Central memory CD8-positive, alpha-beta T cell (primary cell): ENCODE results near the gene NAA15.
"Not testable (repeated sequence)": the region's sequence is repeated elsewhere in the genome, so short reads cannot be mapped to it uniquely, and the experiment has no call there.

Experiments used
- ATAC-seq: fragments of 150-1000 bp; cut with Tn5 transposase; replicated peaks from 2 replicates; pipeline ENCODE4 v1.10.0; 2022; ENCODE audit warnings: mild to moderate bottlenecking, moderate FRiP score, moderate number of reproducible peaks; ENCODE audit not compliant: poor library complexity, severe bottlenecking; ENCODE audit errors: extremely low read depth
- DNase-seq, 2 donors: peaks; one replicate each; pipeline ENCODE4 v3.0.0; 2021; ENCODE audit warnings: low spot score in 2 of 2
- H3K27ac Mint-ChIP-seq: one replicate; pipeline ENCODE4 v1.8.0; 2022; ENCODE audit warnings: low read depth, mild to moderate bottlenecking, moderate library complexity, mixed read lengths
- H3K27me3 Mint-ChIP-seq: one replicate; pipeline ENCODE4 v1.8.0; 2022; ENCODE audit warnings: mixed read lengths
- H3K36me3 Mint-ChIP-seq: one replicate; pipeline ENCODE4 v1.8.0; 2022; ENCODE audit warnings: mild to moderate bottlenecking, moderate library complexity, mixed read lengths; ENCODE audit not compliant: insufficient read depth
- H3K4me1 Mint-ChIP-seq: one replicate; pipeline ENCODE4 v1.8.0; 2022; ENCODE audit warnings: mixed read lengths
- H3K4me3 Mint-ChIP-seq: one replicate; pipeline ENCODE4 v1.8.0; 2022; ENCODE audit warnings: mild to moderate bottlenecking, moderate library complexity, mixed read lengths
- H3K9me3 Mint-ChIP-seq: one replicate; pipeline ENCODE4 v1.8.0; 2022; ENCODE audit warnings: mixed read lengths

NAA15 gene

DNA sequence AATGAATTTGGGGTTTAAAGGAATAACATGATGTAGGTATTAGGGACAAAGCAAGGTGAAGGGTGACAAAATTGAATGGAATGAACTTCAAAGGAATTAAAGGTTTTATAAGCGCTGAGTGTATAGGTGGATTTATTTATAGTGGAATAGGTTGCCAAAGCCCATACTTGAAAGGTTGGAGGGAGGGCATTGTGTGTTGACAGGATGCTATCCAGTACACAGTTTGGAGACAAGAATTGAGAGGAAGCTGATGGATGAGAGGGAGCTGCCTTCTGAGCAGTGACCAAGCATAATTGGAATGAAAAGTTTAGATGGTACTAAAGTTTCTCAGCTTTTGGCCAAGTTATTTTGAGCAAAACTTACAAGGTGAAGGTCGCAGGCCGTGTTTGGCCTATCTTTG is 100.1 kb downstream of the NAA15 start:
- peaks cover 4% of the 10 kb centered on the region for H3K4me1 Mint-ChIP-seq
- peaks cover 5% of the 10 kb centered on the region for H3K36me3 Mint-ChIP-seq
- no peaks in the 10 kb centered on the region for H3K27me3 Mint-ChIP-seq
- no peak for ATAC-seq
- H3K27ac Mint-ChIP-seq = no peak overlapping the region
- H3K4me3 Mint-ChIP-seq = no peak overlapping the region
- DNase-seq = no peak
- H3K9me3 Mint-ChIP-seq = no peaks in the 10 kb centered on the region

DNA sequence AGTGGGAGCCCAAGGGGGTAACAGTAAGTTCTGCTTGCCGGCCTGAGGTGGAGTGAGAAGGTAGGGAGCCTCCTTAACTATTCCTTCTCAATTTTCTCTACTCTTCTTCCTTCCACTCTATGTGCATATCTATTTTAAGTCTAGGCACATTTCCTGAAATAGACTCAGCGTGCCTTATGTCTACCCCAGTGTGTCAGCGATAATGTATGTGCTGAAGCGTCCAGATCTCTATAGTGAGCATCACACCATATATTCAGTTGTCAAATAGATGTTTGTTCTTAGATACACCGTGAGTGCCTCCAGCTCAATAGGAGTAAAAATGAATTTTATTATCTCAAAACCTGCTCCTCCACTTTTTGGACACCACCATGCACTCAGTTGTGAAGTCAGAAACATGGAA is 101.1 kb downstream of the NAA15 start:
- Mint-ChIP-seq H3K9me3 (no peaks in the 10 kb centered on the region), H3K27ac (peak overlapping the region; percentile 6), H3K4me1 (peaks cover 4% of the 10 kb centered on the region), H3K4me3 (no peak overlapping the region), H3K27me3 (no peaks in the 10 kb centered on the region), H3K36me3 (peaks cover 3% of the 10 kb centered on the region)
- DNase-seq = no peak
- ATAC-seq = no peak

DNA sequence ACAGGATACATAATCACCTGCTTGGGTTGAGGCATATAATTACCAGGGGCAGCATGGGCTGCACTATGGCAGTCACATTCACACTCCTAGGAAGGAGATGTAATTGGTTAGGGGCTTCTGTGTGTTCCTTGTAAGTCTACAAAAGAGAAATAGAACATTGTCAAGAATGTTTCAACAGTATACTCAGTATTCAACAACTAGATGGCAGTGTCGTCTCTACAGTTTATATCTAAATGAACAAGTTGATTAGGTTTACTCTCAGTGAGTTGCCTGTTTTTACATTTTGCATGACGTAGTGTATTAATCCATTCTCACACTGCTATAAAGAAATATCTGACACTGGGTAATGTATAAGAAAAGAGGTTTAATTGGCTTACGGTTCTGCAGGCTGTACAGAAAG is 102.2 kb downstream of the NAA15 start:
- no peaks in the 10 kb centered on the region for H3K9me3 Mint-ChIP-seq
- no peaks in the 10 kb centered on the region for H3K27me3 Mint-ChIP-seq
- DNase-seq = no peak
- H3K4me3 Mint-ChIP-seq = no peak overlapping the region
- H3K4me1 Mint-ChIP-seq = peaks cover 4% of the 10 kb centered on the region
- H3K27ac Mint-ChIP-seq = no peak overlapping the region
- ATAC-seq = no peak
- H3K36me3 Mint-ChIP-seq = peaks cover 3% of the 10 kb centered on the region

DNA sequence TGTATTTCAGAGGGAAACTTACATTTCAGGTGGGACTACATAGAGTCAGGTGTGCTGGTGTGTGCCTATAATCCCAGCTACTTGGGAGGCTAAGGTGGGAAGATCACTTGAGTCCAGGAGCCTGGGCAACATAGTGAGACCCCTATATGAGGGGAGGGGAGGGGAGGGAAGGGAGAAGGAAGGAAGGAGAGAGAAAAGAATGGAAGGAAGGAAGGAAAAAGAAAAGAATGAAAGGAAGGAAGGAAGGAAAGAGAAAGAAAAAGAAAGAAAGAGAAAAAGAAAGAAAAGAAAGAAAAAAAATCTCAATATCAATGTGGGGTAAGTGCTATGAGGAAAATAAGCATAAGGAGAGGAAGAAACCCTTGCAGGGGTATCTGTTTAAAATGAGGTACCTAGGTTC is 109.0 kb downstream of the NAA15 start:
- DNase-seq (no peak), ATAC-seq (no peak)
- Mint-ChIP-seq H3K27me3 (no peaks in the 10 kb centered on the region), H3K4me1 (no peaks in the 10 kb centered on the region), H3K27ac (no peak overlapping the region), H3K4me3 (no peak overlapping the region), H3K9me3 (no peaks in the 10 kb centered on the region), H3K36me3 (peaks cover 1% of the 10 kb centered on the region)

DNA sequence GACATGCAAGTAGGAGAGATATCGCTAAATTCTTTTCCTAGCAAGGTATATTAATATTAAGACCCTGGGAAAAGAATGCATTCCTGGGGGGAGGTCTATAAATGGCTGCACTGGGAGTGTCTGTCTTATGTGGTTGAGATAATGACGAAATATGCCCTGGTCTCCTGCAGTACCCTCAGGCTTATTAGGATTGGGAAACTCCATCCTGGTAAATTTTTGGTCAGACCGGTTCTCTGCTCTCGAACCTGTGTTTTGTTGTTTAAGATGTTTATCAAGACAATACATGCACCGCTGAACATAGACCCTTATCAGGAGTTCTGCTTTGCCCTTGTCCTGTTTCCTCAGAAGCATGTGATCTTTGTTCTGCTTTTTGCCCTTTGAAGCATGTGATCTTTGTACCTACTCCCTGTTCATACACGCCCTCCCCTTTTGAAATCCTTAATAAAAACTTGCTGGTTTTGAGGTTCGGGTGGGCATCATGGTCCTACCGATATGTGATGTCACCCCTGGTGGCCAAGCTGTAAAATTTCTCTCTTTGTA is 113.4 kb downstream of the NAA15 start:
- H3K9me3 Mint-ChIP-seq, DNase-seq, H3K36me3 Mint-ChIP-seq, H3K27me3 Mint-ChIP-seq, H3K4me3 Mint-ChIP-seq, H3K4me1 Mint-ChIP-seq, ATAC-seq, H3K27ac Mint-ChIP-seq: not testable (repeated sequence)

DNA sequence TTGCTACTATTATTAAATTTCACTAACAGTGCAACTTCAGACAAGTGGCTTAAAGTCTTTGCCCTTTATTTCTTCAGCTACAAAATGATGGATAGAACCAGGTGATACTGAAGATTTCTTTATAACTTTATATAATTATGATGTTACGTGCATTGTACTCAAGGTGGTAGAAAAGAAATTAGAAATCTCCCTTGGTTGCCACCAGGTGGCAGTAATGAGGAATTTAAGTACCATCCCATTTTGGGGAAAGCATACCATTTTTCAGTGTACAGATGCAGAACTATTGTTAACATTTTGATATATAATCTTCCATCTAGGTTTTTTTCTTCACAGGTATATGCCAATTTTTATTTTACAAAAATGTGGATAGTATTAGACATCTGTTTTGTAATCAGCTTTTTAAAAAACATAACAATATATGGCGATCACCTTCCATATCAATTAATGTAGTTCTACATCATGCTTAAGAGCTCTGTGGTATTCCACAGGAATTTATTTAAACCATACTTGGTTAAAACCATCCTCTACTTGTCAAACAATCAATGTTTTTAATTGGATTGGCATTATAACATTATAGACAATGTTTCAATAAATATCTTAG is 114.9 kb downstream of the NAA15 start:
- DNase-seq = no peak
- no peak for ATAC-seq
- Mint-ChIP-seq H3K27me3 (no peaks in the 10 kb centered on the region), H3K4me3 (no peak overlapping the region), H3K9me3 (no peaks in the 10 kb centered on the region), H3K4me1 (no peaks in the 10 kb centered on the region), H3K36me3 (peaks cover 4% of the 10 kb centered on the region), H3K27ac (no peak overlapping the region)

DNA sequence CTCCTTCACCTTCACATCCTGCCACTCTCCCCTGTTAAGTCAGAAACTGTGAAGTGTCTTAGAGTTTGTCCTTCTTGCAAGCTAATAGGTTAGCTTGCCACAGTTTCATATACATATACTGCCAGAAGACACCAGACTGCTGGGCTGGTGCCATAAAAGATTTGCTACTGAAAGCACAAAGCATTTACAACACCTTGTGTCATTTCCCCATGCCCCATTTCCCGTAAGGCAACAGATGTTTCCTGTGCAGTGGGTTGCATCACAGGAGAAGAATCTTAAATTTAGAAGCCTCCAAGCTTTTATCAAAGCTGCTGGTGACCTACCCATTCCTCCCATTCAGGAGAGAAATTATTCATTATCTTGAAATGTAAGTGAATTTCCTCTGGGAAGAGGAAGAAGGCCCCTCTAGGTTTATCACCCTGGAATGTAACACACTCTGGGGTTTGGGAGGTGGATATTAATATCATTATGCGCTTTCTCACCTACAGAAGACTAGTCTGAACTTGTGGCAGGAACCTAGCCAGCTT is 118.1 kb downstream of the NAA15 start:
- no peak overlapping the region for H3K4me3 Mint-ChIP-seq
- H3K27ac Mint-ChIP-seq = no peak overlapping the region
- H3K27me3 Mint-ChIP-seq = no peaks in the 10 kb centered on the region
- H3K9me3 Mint-ChIP-seq = no peaks in the 10 kb centered on the region
- no peak for DNase-seq
- H3K4me1 Mint-ChIP-seq = no peaks in the 10 kb centered on the region
- ATAC-seq = no peak
- H3K36me3 Mint-ChIP-seq = peaks cover 3% of the 10 kb centered on the region

DNA sequence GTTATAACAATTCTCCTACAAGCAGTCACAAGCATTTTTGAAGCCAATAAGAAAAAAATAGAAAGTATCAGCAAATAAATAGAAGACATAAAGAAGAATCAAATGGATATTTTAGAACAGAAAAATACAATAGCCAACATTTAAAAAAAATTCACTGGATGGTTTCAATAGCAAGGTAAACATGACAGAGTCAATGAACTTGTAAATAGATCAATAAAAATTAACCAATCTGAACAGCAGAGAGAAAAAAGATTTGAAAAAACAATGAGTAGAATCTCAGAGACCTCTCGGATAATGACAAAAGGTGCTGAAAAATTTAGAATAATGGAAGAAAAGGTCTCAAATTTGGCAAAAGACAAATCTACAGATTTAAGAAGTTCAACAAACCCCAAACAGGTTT is 119.3 kb downstream of the NAA15 start:
- no peaks in the 10 kb centered on the region for H3K4me1 Mint-ChIP-seq
- no peaks in the 10 kb centered on the region for H3K9me3 Mint-ChIP-seq
- no peak overlapping the region for H3K27ac Mint-ChIP-seq
- no peaks in the 10 kb centered on the region for H3K27me3 Mint-ChIP-seq
- no peak overlapping the region for H3K4me3 Mint-ChIP-seq
- no peak for DNase-seq
- ATAC-seq = no peak
- H3K36me3 Mint-ChIP-seq = peaks cover 3% of the 10 kb centered on the region

DNA sequence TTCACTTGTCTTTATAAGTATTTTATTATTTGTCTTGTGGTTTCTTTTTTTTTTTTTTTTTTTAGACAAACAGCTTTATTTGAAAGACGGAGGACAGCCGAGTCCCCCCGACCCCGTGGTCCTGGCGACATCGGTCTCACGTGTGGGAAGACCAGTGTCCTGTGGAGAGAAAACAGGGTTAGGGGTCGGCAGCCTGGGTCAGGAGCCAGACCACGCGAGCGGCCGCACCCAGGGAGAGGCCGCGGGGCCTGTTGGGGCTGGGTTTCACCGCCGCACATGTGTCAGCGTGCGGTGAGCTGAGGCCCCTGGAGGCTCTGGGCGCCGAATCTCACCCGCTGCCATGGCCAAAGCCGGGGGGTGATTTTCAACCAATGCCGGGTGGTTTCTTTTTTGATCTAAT is 134.8 kb downstream of the NAA15 start:
- no peak for DNase-seq
- Mint-ChIP-seq H3K4me3 (no peak overlapping the region), H3K9me3 (peaks cover 9% of the 10 kb centered on the region), H3K36me3 (peaks cover 6% of the 10 kb centered on the region), H3K27me3 (no peaks in the 10 kb centered on the region), H3K27ac (no peak overlapping the region), H3K4me1 (no peaks in the 10 kb centered on the region)
- no peak for ATAC-seq

DNA sequence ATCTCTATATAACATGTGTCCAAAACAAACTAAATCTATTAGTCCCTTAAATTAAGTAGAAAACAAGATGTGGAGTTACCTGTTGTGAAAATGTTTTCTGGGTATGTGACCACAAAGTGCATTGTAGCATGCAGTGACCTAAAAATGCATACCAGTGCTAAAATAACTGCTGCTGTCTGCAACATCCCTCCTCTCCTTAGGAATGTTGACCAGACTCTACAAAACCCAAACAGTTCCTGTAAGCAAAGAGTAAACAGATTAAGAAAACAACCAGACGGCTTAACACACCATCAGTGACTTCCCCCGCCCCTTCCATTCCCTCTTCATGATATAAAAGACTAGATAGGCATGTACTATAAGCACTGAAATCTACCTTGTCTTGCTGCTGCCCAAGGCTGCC is 136.8 kb downstream of the NAA15 start:
- H3K4me3 Mint-ChIP-seq = no peak overlapping the region
- H3K36me3 Mint-ChIP-seq = peaks cover 6% of the 10 kb centered on the region
- ATAC-seq (no peak), DNase-seq (no peak)
- H3K4me1 Mint-ChIP-seq = no peaks in the 10 kb centered on the region
- H3K27me3 Mint-ChIP-seq = no peaks in the 10 kb centered on the region
- H3K27ac Mint-ChIP-seq = no peak overlapping the region
- H3K9me3 Mint-ChIP-seq = peaks cover 9% of the 10 kb centered on the region

DNA sequence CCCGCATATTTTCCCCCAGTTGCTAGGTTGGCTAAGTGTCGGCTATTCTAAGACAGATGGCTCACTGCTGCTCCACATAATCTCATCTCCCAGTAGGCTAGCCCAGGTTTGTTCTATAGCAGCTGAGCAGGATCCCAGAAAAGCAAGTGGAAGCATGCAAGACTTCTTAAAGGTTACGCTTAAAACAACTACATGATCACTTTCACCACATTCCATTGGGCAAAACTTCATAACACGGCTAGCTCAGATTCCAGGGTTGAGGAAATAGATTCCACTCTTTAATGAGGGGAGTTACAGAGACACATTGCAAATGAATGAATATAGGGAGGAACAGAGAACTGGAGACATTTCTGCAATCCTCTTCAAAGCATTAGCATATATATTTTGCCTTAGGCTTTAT is 139.7 kb downstream of the NAA15 start:
- H3K27ac Mint-ChIP-seq = no peak overlapping the region
- no peaks in the 10 kb centered on the region for H3K4me1 Mint-ChIP-seq
- no peaks in the 10 kb centered on the region for H3K27me3 Mint-ChIP-seq
- peaks cover 8% of the 10 kb centered on the region for H3K36me3 Mint-ChIP-seq
- no peak overlapping the region for H3K4me3 Mint-ChIP-seq
- H3K9me3 Mint-ChIP-seq = peaks cover 9% of the 10 kb centered on the region
- DNase-seq (no peak), ATAC-seq (no peak)

DNA sequence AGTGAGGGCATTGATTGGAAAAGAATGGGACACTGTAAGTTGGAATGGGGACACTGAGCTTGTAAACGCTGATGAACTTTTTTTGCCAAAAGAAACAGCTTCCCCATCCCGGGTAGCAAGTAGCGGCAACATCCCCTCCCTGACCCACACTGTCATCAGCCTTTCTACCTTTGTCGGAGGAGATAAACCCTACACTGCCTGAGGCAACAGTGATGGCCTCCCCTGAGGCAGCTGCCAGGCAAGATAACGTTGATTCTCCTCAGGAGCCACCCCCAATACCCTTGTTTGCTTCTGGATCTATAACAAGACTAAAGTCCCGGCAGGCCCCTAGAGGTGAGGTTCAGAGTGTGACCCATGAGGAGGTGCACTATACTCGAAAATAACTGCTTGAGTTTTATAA is 142.4 kb downstream of the NAA15 start:
- H3K27ac Mint-ChIP-seq = no peak overlapping the region

DNA sequence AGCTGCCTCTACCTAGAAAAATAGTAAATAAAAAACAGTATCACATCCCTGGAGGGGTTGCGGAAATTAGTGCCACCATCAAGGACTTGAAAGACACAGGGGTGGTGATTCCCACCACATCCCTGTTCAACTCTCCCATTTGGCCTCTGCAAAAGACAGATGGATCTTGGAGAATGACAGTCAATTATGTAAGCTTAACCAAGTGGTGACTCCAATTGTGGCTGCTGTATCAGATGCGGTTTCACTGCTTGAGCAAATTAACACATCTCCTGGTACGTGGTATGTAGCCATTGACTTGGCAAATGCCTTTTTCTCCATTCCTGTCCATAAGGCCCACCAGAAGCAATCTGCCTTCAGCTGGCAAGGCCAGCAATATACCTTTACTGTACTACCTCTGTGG is 143.6 kb downstream of the NAA15 start:
- not testable (repeated sequence) for H3K27me3 Mint-ChIP-seq, H3K36me3 Mint-ChIP-seq, DNase-seq, H3K4me3 Mint-ChIP-seq, H3K4me1 Mint-ChIP-seq, H3K27ac Mint-ChIP-seq, H3K9me3 Mint-ChIP-seq, ATAC-seq

More for the DNA sequence above, 142.4 kb downstream of the NAA15 start:
- Mint-ChIP-seq H3K36me3 (peaks cover 7% of the 10 kb centered on the region), H3K9me3 (peaks cover 9% of the 10 kb centered on the region), H3K4me3 (no peak overlapping the region), H3K27me3 (no peaks in the 10 kb centered on the region), H3K4me1 (no peaks in the 10 kb centered on the region)
- DNase-seq = no peak
- ATAC-seq = no peak
